ENCODE results near the gene COMT.
"Not testable (repeated sequence)": the region's sequence is repeated elsewhere in the genome, so short reads cannot be mapped to it uniquely, and the experiment has no call there.

COMT gene

GRCh38 chr22:19941365-19942082 is at the start of gene COMT, which contains the start of gene TXNRD2:
Gene COMT (plus strand): TSS chr22:19941772. CDS start chr22:19962527, 20,755 bp downstream.
Gene TXNRD2 (minus strand): TSS chr22:19941818. CDS start chr22:19941803, 15 bp downstream.
- DNase-seq = peak; percentile 88

GRCh38 chr22:19892257-19892879 is 49.2 kb upstream of the COMT start:
- DNase-seq = peak; percentile 94

- no peak for DNase-seq
Observed at GRCh38 chr22:19892925-19893324, 48.6 kb upstream of the COMT start.

- DNase-seq = no peak
Observed at GRCh38 chr22:19893363-19893762, 48.2 kb upstream of the COMT start.

GRCh38 chr22:19895160-19895849 is 46.3 kb upstream of the COMT start:
- no peak for DNase-seq

- peak; percentile 47 for DNase-seq
Observed at GRCh38 chr22:19896665-19897355, 44.8 kb upstream of the COMT start.

- no peak for DNase-seq
Observed at GRCh38 chr22:19897726-19898125, 43.8 kb upstream of the COMT start.

GRCh38 chr22:19898145-19898544 is 43.4 kb upstream of the COMT start:
- DNase-seq = no peak

- DNase-seq = no peak
Observed at GRCh38 chr22:19898831-19899567, 42.6 kb upstream of the COMT start.

- DNase-seq = no peak
Observed at GRCh38 chr22:19900707-19901436, 40.7 kb upstream of the COMT start.

- no peak for DNase-seq
Observed at GRCh38 chr22:19901577-19902244, 39.9 kb upstream of the COMT start.

- peak; percentile 98 for DNase-seq
Observed at GRCh38 chr22:19902245-19902715, 39.3 kb upstream of the COMT start.

- DNase-seq = peak; percentile 60
Observed at GRCh38 chr22:19903031-19903430, 38.5 kb upstream of the COMT start.

GRCh38 chr22:19903513-19903912 is 38.1 kb upstream of the COMT start:
- no peak for DNase-seq

GRCh38 chr22:19904174-19904856 is 37.3 kb upstream of the COMT start:
- no peak for DNase-seq

- DNase-seq = no peak
Observed at GRCh38 chr22:19904935-19905334, 36.6 kb upstream of the COMT start.

GRCh38 chr22:19905347-19906276 is 36.0 kb upstream of the COMT start:
- no peak for DNase-seq

GRCh38 chr22:19906864-19907263 is 34.7 kb upstream of the COMT start:
- DNase-seq = not testable (repeated sequence)

GRCh38 chr22:19907902-19908301 is 33.7 kb upstream of the COMT start:
- DNase-seq = not testable (repeated sequence)
